C4-2B (cell line): ENCODE data around the gene CD207.

ENCODE experiments used
- H3K27ac ChIP-seq: fragments of 450-650 bp; 2 replicates; pipeline ENCODE4 v1.5.1; 2017
- CTCF ChIP-seq: fragments of 450-650 bp; conservative IDR thresholded peaks from 2 replicates; pipeline ENCODE4 v1.5.1; 2017; ENCODE audit warnings: mild to moderate bottlenecking
- ZFX ChIP-seq: fragments of 450-650 bp; IDR thresholded peaks from 2 replicates; pipeline ENCODE4 v1.6.1; 2017

The CD207 gene

GRCh38 chr2:70855667-70856066 is 20.1 kb upstream of the CD207 start:
- H3K27ac ChIP-seq: no peak overlapping the region

GRCh38 chr2:70854411-70854810 is 18.8 kb upstream of the CD207 start:
- TF ChIP-seq ZFX (no peak), CTCF (no peak)
- H3K27ac ChIP-seq: no peak overlapping the region

More at GRCh38 chr2:70855667-70856066, 20.1 kb upstream of the CD207 start:
- no peak for TF ChIP-seq CTCF
- no peak for TF ChIP-seq ZFX

GRCh38 chr2:70852824-70853223 is 17.2 kb upstream of the CD207 start:
- no peak overlapping the region for H3K27ac ChIP-seq
- TF ChIP-seq CTCF (no peak), ZFX (no peak)

- no peak overlapping the region for H3K27ac ChIP-seq
Measured at GRCh38 chr2:70851704-70852103, 16.1 kb upstream of the CD207 start.

GRCh38 chr2:70850925-70851324 is 15.3 kb upstream of the CD207 start:
- no peak overlapping the region for H3K27ac ChIP-seq
- TF ChIP-seq CTCF (no peak), ZFX (no peak)

More at GRCh38 chr2:70851704-70852103, 16.1 kb upstream of the CD207 start:
- TF ChIP-seq ZFX (no peak), CTCF (no peak)

- TF ChIP-seq CTCF (no peak), ZFX (no peak)
Measured at GRCh38 chr2:70842401-70842800, 6.8 kb upstream of the CD207 start.

GRCh38 chr2:70837980-70838925 is 2.6 kb upstream of the CD207 start:
- H3K27ac ChIP-seq: no peak overlapping the region
- TF ChIP-seq ZFX (no peak), CTCF (no peak)

More at GRCh38 chr2:70842401-70842800, 6.8 kb upstream of the CD207 start:
- H3K27ac ChIP-seq: no peak overlapping the region
